Activated CD8-positive, alpha-beta memory T cell treated with anti-CD3 and anti-CD28 coated beads for 24 hours (primary cell): ENCODE measurements around the gene NAA20.

ENCODE experiments used
- DNase-seq: peaks from one replicate; pipeline ENCODE4 v3.0.0-alpha.2; 2020

The NAA20 gene, protein sequence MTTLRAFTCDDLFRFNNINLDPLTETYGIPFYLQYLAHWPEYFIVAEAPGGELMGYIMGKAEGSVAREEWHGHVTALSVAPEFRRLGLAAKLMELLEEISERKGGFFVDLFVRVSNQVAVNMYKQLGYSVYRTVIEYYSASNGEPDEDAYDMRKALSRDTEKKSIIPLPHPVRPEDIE

DNA sequence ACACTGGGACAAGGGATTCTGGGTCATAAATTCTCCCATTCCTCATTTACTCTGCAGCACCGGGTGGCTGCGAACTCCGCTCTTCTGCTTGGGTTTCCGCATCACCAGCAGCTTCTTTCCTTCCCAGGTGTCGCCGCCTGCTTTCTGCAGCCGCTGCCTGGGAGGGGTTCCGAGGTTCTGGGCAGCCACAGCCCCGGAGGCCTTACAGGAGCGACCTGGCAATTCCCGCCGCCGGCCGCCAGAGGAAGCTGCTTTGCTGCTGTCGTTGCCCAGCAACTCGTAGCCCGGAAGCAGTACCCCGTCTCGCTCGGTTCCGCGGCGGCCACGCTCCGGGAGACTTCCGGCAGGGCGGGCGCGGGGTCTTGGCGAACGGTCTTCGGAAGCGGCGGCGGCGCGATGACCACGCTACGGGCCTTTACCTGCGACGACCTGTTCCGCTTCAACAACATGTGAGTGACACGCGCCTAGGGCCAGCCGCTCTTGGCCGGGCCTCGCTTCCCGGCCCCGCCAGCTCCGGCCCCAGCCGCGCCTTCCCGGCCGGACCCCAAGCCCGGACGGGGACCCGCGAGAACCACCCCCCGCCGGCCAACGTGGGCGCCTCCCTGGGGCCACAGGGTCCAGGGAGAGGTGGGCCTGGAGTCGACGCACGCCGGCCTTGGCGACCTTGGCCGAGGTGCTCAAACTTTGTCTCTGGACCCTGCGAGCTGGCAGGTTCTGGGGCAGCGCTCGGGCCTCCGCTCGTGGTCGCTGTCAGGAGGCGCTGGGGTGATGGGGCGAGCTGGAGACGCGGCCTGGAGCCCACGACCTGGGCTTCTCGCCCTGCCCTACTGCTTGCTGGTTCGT lies at the start of gene NAA20:
Gene NAA20, plus strand, starts transcription at position 362 of the 843 bp plus-strand sequence. Its CDS starts 35 bp downstream, at position 397.
- peak; percentile 94 for DNase-seq

DNA sequence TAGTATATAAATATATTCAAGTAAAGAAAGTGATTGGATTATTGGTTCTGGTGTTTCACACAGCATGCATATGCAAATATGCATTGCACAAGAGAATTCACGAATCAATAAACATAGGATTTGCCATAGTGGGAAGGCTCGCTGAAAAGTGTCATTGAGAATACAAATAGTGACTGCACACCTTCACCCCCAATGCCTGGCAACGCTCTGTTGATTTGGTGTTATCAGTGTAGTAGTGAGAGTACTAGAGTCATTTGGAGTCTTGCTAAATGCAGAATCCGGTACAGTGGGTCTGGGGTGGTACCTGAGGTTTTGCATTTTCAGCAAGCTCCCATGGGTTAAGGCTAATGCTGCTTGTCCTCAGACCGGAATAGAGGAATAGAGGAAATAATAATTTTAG lies 49.7 kb upstream of the NAA20 start:
- DNase-seq, result no peak

DNA sequence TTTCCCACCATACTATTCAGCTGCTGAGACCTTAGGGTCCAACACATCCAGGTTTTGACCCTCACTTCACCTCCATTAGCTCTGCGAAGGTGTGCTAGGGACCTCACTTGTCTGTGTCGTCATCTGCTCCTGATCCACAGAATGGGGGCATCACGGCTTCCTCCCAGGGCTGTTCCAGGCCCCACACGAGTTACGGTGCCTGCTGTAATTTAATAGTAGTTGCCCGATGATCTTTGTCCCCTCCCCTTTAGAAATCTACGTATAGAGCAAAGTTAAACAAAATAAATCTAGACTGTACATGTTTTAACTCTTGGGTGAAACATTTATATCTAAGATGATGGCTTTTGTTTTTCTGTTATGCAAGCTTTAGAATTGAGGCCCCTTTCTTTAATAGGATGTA lies 49.1 kb upstream of the NAA20 start:
- no peak for DNase-seq

DNA sequence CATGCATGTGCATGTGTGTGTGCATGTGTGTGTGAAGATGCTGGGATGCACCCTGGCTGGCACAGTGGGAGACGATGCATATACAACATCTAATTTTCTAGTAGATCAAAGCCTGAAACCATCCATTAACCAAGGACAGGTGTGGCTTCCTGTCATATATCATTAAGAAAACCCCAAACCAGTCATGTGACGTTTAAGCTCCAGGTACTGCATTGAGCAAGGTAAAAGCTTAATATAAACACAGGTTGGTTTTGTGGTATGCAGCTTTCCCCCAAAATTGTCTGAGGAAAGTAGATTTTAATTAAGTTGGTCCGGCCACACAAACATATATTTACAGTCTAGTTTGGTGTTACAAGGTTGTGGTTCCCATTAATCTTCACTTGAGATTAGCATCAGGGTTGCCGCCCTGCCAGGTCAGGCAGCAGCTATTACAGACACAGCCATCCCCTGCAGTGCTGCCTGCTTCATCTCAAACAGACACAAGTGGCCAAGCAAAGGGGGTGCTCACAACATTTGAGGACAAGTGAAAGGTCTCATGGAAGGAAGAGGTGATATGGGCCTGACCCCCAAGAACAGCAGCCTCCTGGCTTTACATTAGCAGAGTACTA lies 48.6 kb upstream of the NAA20 start:
- no peak for DNase-seq

DNA sequence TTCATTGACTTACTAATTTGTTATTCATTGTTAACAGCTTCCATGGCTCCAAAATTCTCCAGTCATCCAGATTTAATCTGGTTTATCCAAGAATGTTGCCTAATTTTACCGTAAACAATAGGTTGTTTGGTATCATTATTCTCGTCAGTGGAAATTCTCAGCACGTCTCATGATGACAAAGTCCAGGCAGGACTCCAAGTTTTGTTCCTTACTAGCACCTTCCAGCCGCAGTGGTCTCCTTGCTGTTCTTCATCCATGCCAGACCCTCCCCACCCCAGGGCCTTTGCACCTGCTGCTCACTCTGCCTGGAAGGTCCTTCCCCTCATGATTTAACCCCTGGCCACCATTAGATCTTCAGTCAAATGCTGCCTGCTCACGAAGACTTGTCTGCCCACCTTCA lies 48.1 kb upstream of the NAA20 start:
- no peak for DNase-seq

DNA sequence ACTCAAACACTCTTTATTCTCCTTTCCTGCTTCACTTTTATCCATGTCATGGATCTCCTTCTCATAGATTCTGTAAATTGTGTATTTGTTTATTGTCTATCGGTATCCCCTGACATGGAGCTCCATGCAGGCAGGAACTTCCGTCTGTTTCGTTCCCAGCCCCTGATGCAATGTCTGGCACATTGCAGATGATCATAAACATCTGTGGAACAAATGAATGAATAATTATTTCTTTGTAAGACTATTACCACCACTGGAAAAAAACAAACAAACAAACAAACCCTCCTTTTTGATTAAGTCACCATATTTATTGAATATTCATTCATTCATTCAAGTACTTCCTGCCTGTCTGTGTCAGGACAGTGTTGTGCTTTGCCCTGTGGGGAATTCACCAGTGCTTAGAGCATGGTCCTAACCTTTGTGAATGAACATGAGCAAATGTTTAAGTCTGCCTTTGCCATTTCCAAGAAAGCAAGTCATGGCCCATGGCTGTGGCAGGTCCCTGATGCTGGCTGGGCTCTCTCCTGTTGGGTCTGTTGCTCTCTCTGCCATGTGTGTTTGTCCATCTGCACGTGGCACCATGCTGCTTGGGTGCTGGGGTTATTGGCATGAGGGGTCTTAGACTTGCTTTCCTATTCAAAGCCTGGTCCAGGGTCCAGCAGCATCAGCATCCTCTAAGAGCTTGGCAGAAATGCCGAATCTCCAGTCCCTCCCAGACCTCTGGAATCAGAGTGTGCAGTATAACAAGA lies 47.5 kb upstream of the NAA20 start:
- no peak for DNase-seq

DNA sequence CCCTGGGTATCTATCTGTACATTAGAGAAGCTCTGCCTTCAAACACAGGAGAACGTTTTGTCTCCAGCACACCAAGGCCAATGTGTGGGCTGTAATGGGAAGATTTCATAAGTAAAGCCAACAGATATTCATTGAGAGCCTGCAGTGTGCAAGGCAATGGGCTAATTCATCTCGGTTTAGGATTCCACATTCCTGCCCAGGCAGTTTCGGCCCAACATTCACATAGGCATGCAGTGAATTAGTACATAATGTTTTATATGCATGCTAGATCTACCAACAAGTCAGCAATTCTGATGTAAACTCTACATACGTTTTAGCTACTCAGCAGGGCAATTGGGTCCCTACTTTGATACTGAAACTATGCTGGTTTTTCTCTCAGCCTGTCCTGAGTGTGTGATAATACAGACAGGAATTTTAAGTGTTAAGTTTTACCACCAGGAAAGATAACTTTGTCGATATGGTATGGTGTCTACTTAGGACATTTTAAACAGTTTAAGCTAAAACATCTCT lies 46.9 kb upstream of the NAA20 start:
- no peak for DNase-seq

DNA sequence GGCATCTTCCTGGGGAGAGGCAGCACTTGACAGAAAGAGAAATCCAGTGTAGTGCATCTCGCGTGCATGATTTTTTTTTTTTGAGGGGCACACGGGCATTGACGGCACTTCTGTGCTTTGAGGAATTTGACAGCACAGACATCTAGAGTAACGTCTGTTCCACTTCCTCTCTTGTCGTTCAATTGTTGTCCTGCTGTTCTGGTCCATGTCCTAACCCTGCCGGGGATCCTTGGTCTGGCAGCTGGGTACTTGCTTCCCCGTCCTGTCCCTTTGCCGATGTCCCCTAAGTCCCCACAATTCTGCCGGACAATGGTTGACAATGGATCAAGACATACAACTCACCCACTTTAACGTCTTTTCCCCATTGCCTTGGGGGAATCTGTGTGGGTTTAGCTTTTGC lies 46.0 kb upstream of the NAA20 start:
- DNase-seq, result no peak

DNA sequence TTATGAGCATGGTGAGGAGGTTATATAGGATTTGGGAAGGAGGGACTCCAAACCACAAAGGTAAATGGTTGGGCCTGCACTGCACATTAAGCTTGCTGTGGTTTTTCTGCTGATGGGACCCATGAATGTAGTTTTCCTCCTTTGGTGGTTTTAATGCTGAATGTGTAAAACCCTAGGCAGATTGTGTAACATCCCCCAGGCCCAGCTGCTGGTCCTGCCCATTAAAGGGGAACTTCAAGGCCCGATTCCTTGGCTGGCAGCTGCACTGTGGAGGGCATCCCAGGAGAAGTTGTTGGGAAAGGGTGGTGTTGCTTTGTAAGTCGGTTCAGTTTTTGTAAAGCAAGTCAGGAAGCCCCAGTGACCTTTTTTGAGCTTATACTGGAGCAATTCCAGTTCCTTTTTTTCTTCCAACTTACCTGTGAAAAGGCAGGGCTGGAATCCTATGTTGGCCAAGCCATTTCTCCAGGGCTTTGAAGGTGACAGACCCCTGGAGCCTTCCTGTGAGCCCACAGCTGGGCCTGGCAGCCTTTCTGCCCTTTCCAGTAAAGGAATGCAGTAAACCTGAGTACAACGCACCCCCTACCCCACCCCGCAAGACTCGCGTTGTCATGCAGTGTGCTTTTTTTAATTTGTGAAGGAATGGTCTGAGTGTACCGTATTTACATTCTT lies 43.1 kb upstream of the NAA20 start:
- DNase-seq, result no peak

DNA sequence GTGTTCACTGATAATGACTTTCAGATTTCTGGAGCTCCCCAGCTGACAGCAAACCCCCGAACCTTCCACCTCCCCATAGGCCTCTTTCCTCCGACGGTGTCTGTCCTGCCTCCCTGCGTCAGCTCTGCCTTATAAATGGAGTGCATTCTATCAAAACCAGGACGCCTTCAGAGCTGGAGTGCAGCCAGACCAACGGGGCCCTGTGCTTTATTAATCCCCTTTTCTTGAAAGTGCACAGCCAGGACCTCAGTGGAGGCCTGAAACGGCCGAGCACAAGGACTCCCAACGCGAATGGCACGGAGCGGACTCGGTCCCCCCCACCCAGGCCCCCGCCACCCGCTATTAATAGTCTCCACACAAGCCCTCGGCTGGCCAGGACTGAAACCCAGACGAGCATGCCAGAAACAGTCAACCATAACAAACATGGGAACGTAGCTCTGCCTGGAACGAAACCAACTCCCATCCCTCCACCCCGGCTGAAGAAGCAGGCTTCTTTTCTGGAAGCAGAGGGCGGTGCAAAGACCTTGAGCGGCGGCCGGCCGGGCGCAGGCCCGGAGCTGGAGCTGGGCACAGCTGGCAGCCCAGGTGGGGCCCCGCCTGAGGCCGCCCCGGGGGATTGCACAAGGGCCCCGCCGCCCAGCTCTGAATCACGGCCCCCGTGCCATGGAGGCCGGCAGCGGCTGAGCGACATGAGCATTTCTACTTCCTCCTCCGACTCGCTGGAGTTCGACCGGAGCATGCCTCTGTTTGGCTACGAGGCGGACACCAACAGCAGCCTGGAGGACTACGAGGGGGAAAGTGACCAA lies 42.3 kb upstream of the NAA20 start:
- DNase-seq, result no peak

DNA sequence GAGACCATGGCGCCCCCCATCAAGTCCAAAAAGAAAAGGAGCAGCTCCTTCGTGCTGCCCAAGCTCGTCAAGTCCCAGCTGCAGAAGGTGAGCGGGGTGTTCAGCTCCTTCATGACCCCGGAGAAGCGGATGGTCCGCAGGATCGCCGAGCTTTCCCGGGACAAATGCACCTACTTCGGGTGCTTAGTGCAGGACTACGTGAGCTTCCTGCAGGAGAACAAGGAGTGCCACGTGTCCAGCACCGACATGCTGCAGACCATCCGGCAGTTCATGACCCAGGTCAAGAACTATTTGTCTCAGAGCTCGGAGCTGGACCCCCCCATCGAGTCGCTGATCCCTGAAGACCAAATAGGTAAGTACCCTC lies 41.7 kb upstream of the NAA20 start:
- no peak for DNase-seq

DNA sequence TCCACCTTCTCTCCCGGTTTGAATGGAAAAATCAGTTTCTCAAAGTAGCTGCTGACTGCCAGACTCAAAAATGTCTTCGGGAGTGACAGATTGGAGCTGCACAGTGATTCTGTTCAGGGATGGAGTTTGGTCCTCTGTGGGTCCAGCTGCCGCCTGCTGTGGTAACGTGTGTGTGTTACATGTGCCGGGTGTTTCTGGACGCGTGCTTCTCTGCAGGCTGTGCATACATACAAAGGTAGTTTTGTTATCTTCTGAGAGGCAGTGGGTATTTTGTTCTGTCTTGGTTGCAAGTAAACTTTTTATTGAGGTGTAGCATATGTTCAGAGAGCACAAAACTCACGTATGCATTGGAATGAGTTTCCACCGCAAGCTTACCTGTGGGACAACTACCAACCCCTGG lies 41.3 kb upstream of the NAA20 start:
- DNase-seq, result no peak

DNA sequence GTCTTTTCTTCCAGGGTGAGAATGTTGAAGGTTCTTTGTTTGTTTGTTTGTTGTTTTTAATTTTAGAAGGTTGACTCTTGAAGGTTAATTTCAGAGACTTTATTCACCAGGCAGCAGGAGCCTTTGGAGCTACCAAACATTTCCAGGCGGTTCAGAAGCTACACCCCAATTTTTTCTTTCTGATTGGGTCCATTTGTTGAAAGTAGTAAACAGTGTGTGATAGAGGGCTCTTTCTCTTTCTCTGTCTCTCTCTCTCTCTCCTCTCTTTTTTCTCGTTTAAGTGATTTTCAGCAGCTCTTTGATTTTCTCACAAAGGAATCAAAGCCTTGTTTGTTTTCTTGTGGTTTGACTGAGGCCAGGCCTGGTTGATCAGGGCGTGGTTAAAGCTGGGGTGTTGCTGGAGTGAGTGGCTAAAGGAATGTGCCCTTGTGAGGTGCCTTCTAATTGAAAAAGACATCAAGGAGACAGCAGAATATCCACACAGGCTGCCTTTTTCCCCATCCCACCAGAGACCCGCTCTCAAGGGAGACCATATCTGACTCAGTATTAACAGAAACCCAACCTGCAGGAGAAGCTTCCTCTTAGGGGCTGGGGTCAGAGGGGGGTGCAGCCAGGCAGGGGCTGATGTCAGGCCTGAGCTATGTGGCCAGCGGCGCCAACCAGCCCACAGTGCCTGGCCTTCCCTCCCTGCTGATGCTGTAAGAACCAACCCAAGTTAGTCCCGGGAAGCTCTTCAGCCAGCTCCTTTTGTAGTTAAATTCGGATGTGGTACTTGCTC lies 40.4 kb upstream of the NAA20 start:
- no peak for DNase-seq

DNA sequence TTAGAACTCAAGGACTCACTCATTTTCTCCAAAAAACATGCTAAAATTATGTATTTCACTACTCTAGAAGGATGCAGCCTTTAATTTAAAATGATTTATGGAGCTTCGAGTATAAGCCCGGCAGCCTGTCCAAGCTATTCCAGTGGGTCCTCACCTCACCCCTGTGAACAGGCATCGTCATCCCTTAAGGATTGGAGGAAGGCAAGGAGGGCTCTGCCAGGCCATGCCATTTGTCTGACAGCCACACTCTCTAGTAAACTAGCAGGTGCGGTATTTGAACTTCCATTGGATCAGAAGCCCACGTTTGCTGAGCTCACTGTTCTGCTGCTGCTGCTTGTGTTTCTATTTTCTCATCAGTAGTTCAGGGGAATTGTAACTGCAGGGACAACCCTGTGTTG lies 39.8 kb upstream of the NAA20 start:
- DNase-seq, result no peak

DNA sequence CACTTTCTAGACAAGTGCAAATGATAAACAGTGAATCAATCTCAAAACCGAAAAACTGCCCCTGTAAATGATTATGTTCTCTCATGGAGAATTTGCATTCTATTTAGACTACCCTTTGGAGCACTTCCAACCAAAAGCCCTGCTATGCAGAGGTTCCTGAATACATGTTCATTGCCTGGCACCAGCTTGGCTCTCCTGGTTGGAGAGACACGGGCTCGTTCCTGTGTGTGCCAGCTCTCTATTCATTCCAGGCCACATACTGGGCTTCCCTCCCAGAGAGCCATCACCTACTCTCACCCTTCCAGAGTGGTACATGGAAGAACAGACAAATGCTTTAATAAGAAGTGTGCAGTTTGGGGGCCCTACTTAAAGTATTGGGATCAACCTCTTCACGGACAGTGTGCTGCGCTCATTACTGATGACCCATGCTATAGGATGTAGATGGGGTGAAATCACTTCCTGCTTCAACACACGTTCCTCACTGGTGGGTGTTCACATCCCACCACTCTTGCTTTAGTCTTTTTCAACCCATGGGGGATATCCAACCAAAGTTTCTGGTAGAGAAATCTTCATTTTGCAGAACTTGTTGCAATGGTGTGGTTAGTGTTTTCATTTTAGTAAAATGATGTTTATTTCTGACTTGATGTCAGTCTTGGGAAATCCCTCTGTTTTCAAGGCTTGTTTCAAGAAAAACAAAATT lies 38.5 kb upstream of the NAA20 start:
- no peak for DNase-seq

DNA sequence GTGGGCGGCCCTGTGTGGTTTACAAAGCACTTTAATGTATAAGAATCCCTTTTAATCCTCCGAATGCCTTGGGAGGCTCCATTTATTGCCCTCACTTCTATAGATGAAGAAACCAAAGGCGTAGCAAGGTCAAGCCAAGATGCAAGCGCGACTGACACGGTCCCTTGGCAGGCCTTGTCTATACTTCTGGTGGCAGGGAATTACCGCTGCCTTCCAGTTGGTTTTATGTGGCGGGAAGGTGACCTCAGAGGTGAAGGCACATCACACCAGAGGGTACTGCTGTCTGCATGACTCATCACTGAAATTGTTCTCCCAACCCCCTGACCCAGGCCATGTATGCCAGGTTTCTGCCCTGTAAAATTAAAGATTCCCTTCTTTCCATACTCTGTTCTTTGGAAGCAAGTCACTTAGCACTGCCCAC lies 36.1 kb upstream of the NAA20 start:
- no peak for DNase-seq

DNA sequence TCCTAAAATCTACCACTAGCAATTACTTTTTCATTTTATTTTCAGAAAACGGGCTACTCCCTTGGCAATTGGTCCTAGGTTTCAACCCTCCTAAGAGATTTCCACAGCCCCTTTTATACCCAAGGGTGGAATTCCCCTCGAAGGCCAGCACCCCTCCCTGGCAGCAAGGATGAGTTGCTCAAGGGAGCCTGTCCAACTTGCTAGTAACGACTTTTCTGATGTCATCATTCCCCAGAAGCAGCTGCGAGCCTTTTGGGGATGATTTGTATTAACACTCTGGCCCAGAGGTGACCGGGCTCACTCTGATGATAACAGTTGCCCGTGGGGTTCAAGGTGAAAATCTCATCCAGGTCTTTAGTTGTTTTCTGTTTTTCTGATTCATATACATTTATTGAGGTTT lies 30.7 kb upstream of the NAA20 start:
- DNase-seq, result no peak

DNA sequence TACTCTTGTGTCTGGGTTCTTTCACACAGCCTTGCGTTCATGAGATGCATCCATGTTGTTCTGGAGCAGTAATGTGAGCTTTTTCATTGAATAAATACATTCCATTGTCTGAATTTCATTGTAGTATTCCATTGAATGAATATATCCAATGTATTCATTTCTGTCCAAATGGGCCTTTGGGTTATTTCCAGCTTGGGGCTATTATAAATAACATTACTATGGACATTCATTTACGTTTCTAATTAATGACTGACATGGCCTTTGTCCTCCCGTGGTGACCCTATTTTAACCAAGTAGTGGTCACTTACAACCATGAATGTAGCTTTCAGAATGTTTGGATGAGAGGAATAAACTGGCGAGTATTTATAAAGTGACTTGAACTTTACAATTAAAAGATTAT lies 30.1 kb upstream of the NAA20 start:
- DNase-seq, result no peak

DNA sequence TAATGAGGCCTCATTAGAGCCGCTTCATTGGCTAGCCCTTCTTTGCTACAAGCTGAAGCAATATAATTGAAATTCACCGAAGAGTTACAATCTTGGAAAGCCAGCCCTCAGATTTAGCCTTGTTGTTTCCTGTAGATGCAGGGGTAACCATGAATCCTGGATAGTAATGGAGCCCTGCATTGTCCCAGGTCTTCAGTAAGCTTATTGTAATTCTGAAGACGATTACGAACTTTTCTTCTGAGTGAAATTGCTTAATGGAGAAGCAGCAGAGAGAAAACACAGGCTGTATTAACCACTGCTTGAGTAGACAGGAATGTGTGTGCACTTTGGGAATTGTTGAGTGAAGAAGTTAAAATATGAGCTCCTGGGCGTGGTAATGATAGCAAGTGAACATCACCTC lies 26.3 kb upstream of the NAA20 start:
- DNase-seq, result no peak

DNA sequence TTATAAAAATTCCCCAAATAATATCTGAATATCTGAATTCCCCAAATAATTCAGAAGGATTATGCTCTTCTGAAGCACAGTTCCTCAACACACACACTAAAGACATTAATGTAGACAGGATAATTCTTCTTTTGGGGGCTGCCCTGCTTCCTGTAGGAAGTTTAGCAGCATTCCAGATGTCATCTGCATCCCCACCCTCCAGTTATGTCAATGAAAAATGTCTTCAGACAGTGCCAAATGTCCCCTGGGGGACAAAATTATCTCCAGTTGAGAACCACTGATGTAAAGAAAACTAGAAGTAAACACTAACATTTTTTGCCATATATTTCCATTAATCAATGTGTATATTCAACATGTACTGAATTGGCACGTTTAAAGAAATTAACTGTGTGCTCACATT lies 25.9 kb upstream of the NAA20 start:
- DNase-seq, result no peak

DNA sequence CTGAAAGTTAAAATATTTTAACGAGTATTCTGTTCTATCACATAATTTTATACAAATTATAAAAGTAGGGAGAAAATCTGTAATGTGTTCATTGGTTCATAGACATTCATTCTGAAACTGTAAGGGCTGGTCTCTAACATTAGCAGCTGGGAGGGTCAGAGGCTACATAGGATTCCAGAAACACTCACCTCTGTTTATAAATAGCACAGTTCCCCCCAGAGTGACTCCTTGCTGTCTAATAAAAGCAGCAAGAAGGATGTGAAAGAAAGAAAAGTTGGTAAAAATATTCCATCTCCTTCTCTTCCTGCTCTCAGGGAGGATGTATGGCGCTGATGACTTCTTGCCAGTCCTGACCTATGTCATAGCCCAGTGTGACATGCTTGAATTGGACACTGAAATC lies 25.3 kb upstream of the NAA20 start:
- no peak for DNase-seq
